Epithelial cell of prostate (primary cell): Measurements from ENCODE around the gene CA4.
"Not testable (repeated sequence)": the region's sequence is repeated elsewhere in the genome, so short reads cannot be mapped to it uniquely, and the experiment has no call there.

Source experiments
- DNase-seq: peaks from one replicate; pipeline ENCODE4 v3.0.0-alpha.2; 2011; ENCODE audit warnings: low read depth, low spot score
- H3K27ac ChIP-seq: fragments of 450-650 bp; 2 replicates; pipeline ENCODE4 v1.5.1; 2017; ENCODE audit warnings: mild to moderate bottlenecking

CA4 gene

DNA sequence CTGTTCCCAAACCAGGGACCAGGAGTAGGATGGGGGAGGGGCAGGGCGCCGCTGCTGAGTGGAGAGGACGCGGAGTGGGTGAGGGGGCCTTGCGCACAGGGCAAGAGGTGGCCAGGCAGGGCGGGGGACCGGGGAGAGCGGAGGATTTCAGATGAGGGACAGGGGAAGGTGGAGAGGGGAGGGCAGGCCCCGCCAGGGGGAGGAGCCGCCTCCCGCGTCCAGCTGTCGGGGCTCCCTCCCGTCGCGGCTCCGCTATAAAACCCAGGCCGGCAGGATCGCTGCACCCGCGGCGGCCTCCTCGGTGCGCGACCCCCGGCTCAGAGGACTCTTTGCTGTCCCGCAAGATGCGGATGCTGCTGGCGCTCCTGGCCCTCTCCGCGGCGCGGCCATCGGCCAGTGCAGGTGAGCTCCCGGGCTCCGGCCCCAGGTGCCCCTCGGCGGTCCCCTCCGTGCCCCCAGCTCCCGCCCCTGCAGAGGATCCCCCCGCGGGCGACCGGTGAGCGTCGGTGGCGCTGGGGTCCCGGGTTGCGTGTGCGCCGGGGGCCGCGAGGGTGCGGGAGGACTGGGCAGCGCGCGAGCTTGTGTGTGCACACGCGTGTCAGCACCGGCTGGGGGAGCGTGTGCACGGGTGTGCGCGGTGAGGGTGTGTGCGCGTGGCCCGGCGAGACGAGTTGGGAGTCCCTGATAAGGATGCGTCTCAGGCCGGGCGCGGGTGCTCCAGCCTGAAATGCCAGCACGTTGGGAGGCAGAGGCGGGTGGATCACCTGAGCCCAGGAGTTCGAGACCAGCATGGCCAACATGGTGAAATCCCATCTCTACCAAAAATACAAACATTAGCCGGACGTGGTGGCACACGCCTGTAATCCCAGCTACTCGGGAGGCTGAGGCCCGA lies at the start of gene CA4:
TSS of gene CA4 (plus strand) at position 283 of the 892 bp plus-strand sequence. CDS start at position 345, 62 bp downstream.
- DNase-seq, result no peak
- no peak within 1 kb of the TSS for H3K27ac ChIP-seq

DNA sequence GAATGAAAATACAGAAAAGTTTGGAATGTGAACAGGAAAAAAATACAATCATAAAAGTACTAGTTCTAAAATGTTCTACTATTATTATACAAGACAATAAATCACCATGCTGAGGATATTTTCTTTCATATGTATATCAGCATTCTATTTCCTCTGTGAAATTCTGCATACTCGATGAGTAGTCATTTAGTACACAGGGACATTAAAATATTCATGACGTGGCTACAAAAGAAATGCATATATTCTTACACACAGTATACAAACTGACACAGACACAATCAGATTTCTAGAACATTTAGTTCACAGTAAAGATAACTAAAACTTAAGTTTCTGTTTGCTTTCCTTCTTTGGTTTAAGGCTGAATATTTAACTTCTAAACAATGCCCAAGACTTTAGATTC lies 49.2 kb upstream of the CA4 start:
- DNase-seq, H3K27ac ChIP-seq: not testable (repeated sequence)

DNA sequence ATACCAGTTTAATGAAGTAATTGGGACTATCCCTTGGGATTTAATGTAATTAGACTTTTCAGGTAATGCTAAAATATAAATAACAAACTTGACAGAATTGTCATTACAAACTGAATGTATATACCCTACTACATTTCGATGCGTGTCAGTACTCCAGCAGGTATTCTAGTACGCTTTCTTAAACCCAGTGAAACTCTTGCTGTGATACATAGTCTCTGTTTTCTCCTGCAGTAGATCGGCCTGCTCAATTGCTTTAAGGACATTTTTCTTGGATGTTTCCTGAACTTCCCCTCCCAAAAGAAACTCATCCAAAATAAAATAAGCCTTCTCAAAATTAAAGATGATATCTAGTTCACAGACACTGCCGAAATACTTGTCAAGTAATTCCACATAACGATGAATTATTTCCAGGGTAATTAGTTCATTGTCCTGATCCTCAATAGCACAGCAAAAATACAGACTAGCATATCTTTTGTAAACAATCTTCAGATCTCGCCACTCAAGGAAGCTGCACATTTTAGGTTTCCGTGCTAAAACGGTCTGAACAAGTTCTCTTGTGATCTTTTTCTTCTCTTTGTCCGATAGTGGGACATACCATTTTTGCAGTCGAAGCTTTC lies 47.6 kb upstream of the CA4 start:
- H3K27ac ChIP-seq, DNase-seq: not testable (repeated sequence)

DNA sequence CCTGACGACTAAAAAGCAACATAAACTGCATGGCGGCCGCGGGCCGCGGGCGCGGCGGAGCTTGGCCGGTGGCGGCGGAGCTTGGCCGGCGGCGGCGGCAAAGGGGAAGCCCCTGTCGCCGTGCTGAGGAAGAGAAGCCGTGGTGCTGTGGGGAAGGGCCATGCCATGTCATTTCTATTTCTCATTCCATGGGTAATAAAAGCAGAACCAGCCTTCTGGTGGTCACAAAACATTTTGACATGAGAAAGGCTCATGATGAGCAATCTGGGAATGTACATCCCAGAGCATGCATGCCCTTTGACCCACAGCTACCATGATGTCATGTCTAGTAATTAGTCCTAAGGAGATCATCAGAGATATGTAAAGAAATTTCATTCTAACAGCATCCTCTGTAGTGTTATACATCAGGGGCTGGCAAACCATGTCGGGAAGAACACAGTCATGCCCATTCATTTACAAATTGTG lies 47.1 kb upstream of the CA4 start:
- no peak overlapping the region for H3K27ac ChIP-seq
- no peak for DNase-seq

DNA sequence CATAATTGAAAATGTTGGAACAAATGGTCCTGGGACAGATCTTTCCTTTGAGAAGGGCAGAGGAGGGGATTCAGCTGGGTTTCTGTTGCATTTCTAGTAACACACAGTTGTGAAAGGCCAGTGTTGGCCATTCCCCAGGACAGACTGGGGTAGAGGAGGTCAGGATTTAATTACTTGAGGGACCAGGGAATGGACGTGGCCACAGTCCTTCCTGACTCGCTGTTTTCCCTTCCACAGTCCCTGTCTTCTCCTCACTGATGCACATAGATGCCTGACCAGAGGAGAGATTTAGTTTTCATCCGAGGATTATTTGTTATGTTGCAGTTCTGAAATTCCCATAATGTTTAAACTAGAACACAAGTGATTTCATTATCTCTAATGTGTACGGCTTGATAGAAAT lies 45.8 kb upstream of the CA4 start:
- no peak for DNase-seq
- no peak overlapping the region for H3K27ac ChIP-seq

DNA sequence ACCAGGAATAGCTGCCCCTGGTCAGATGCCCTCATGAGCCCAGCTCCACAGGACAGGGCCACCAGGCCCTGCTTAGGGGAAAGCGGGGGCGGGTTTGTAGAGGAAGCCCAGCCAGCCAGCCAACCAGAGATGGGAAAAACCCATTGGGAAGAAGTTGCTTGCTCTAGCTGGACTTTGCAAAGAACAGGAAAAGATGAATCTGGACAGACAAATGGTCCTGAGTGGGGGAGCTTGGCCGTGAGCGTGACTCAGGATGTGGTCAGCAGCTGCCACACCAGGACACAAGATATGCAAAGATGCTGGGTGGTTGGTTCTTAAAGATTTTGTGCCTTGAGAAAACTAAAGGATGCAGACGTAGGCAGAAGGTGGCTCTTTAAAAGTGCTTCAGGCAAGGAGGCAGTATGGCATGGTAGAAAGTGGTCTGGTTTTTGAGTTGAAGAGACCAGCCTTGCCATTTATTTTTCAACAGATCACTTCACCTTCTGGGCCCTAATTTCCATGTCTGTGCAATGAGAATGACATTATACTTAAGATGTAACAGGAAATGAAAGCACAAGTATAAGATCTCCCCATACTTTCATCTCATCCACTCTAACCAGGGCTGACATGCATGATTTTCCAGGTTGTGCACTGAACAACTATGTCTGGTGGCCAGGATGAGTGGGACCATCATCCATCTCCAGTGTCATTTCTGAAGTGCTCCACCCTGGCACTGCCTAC lies 43.3 kb upstream of the CA4 start:
- DNase-seq, result no peak
- H3K27ac ChIP-seq, result no peak overlapping the region

DNA sequence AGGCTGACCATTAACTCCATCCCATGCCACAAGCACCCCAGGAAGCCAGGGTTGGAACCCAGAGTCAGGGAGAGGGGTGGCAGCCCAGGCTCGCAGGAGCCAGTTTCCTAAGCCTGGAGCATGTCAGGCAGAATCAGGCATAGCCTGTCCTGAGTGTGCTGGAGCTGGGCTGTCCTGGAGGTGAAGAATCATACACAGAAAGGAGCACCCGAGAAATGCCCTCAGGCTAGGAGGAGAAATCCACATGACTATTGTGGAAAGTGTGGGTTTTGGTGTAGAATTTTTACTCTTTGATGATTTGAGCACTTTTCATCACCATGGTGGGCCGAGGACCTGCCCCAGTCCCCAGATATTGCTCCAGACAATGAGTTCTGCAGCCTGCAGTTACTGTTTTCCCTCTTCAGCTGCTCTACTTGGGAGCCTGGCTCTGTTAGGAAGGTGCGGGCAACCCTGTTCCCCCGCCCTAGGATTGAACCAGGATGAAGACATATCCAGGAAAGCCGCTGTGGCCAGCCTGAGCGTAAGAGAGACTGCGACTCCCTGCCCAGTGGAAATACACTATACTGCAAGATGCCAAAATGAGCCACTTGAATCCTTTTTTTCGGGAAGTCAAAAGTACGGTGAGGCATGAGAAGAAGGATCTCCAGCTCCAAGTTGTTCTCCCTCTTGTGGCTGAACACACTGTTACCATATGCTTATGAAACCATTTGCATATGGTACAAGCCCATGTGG lies 42.1 kb upstream of the CA4 start:
- no peak for DNase-seq
- H3K27ac ChIP-seq, result no peak overlapping the region

DNA sequence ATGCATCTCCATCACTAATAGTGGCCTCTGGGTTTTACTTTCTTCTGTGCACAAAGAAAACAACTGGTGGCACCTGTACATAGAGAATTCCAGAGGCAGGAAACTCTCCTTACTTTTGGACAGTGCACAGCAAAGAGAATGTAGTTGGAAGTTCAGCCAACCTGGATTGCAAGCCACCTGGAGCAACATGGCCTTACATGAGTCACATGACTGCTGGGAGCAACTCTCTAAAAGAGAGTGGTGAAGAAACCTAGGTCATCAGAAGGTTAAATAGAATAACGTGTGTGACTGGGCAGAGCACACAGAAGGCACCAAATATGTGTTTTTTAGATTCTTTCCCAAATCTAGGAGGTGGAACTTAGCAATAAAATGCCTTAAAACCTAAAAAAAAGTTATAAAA lies 41.5 kb upstream of the CA4 start:
- DNase-seq, H3K27ac ChIP-seq: not testable (repeated sequence)

DNA sequence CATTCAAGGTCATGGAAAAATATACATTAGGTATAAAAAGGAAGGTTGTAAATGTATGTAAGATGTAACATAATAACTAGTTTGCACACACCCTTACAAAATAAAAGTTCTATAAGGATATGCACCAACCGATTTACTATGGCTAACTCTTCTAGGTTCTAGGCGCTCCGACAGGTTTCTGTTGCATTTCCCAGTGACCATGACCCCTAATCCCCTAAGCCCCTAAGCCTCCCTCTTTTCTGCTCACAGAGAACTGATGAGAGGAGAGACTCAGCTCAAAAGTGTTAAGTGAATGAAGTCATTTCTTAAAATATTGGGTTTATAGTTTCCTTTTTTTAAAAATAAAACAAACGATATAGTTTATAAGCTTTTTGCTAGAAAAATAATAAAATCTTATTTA lies 41.1 kb upstream of the CA4 start:
- H3K27ac ChIP-seq, result no peak overlapping the region
- no peak for DNase-seq

DNA sequence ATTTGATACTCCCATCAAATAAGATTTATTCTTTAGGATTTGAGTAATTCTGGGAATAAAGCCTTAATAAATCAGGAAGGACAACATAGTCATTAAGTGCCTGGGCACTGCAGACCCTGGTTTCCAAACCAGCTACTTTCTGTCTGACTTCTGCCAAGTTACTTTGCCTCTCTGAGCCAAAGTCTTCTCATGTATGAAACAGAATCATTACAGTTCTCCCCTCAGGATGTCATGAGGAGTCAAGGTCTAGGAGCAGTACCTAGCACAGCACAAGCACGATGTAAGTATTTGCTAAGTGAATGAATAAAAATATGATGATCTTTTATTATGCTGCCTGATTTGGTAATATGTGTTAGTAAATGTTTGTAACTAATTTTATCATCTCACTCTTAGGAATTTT lies 40.6 kb upstream of the CA4 start:
- no peak for DNase-seq

DNA sequence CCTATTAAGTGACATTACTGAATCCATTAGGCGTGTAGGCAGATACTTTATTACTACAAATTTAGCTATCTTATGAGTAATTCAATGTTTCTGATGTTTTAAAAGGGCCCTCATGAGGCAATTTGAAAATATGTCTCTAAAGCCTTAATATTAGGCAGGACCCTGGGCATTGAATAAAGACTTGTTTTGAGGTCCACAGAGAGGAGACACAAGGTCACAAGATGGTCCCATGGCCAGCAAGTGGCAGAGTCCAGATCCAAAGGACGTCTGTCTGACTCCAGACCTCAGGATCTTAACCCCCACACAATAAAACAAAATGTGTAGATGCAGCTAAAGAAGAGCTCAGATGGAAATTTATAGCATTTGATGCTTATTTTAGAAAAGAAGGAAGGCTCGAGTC lies 39.2 kb upstream of the CA4 start:
- no peak for DNase-seq
- no peak overlapping the region for H3K27ac ChIP-seq

More for the DNA sequence above, 40.6 kb upstream of the CA4 start:
- H3K27ac ChIP-seq, result no peak overlapping the region

DNA sequence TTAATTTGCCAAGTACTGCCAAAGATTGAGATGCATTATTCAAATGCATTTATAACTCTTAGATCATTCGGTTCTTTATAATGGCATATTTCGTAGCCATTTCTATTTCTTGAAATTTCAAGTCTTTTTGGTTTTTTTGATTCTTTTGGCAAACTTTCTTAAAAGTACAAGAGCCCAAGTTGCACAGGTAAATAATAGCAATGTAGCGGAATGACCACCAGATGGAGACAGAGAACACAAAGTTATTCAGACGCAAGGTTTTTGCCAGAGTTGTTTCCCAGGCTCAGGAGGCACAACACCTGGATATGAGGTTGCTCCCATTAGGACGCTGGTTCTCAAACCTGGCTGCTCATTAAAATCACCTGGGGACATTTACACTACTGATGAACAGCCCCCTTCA lies 38.1 kb upstream of the CA4 start:
- DNase-seq, H3K27ac ChIP-seq: not testable (repeated sequence)

DNA sequence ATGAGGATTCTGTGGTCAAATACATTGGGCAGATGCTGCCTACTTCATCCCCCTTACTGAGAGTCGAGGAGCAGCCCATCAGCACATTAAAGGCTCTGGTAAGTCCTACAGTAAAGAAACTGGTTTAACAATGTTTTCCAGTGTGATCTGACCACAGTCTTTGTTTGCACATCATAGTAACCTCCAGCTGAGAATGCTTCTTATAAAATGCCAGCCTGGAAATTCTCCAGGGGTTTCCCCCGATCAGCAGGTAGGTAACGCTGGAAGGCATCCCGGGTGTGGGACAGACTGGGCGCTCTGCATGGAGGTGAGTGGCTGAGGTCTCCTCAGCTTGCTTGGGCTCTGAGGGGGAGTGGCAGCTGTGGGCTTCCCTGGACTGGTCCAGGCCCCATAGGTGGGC lies 34.4 kb upstream of the CA4 start:
- not testable (repeated sequence) for H3K27ac ChIP-seq, DNase-seq

DNA sequence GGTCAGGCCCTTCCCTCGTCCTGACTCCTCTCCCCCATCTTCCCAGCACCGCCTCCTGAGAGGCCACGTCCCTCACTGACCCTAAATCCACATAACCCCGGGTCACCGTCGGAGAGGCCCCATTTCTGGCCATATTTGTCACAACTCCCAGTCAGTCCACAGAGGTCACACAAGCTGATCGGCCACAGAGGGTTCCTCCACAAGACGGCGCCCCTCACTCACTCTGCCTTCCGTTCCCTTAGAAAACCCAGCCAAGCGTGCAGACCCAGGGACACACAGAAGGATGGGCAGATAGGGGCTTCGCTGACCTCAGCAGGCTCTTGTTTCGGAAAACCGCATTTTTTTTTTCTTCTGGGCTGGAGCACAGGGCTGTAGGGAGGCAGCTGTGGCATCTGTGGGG lies 33.6 kb upstream of the CA4 start:
- not testable (repeated sequence) for H3K27ac ChIP-seq, DNase-seq

DNA sequence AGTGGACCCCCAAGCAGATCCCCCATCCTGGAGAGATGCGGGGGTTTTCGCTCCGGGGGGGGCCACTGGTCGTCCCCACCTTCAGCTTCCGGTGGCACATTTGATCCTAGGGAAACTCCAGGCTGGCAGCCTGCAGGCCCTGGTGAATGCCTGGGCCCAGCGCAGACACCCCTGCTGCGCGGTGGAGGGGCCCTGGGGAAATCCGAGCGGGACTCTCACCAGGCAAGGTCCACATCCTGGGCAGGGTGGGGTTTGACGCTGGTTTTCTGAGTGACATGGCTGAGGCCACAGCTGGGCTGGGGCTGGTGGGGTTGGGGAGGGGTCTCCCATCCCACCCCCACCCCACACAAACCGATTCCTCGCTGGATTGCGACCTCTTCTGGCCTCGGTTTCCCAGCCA lies 30.6 kb upstream of the CA4 start:
- not testable (repeated sequence) for H3K27ac ChIP-seq, DNase-seq

DNA sequence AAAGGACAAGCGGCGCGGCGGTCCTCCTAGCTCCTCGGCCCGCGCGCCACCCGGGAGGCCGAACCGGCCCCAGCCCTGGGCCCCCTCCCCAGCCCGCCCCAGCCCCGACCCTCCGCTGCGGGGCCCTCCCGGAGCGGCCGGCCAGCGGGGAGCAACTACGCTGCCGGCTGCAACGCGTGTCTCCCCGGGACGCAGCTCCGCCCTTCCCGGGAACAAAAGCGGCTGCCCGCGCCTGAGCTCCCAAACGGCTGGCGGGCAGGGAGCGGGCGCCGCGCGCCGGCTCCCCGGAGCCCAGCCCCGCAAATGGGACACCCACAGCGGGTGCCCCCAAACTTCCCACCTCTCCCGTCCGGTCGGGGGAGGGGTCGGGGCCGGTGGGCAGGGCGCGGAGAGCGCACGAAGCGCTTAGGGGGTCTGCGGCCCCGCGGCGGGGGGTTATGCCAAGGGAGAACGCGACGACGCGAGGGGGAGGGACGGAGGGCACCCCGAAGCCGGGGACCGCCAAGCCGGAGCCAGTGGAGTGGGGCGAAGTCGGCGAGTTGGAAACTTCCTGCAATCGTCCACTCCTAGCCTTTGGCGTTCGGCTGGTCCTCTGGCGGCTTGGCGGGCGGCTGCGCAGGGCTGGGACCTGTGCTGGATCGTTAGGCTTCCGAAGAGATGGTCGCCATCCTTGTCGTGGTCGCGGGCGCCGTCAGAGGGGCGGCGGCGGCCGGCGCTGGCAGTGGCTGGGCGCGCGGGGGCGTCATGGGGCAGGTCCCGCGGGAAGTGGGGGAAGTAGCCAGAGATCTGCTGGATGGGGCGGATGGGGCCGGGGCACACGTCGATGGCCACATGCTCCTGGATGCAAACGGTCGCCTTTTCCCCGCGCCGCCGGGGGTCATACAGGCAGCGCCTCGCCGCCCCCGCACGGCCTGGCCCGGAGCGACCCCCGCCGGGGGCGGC lies 29.7 kb upstream of the CA4 start:
- not testable (repeated sequence) for DNase-seq, H3K27ac ChIP-seq

DNA sequence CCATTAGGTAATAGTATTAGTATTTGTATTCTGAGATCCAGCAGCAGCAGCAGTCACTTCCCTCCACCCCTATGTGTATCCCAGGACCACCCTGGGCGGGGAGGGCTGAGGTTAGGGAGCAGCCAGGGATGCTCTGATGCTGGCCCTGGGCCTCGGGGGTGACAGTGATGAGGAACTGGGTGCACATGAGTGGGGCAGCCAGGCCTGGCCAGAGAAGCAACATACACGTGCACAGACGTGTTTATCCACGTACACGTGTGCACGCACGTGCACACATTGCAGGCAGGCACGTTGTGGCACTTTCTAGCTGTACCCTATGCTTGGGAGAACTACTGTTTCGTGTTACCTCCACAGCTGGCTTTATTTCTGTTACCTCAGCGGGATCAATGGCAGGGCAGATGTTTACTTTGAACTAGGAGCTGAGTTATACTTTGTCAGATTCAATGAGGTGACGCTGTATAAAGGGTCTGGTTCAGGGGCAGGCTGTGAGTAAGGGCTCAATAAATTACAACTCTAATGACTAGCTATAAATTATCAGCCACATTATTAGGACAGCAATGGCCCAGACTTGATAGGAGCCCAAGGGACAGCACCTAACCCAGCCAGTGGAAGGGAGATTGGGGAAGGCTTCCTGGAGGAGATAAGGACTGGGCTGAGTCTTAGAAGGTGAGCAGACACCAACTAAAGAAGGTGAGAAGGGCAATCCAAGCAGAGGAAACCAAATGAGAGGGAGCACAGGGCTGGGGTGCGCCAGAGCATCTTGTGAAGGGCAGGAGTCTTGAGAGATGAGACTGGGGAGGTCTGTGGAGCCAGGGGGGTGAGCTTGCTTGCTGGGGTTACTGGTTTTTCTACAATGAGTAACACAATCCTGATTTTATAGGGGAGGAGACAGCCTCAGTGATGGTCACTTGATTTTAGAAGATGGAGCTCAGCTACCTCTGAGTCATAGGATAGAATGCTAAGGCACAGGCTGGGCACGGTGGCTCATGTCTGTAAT lies 22.4 kb upstream of the CA4 start:
- no peak overlapping the region for H3K27ac ChIP-seq
- DNase-seq, result no peak
